ENCODE results near the gene DGKB. TPM values are rescaled to one million over a fixed set of nuclear protein-coding genes. Genes with fewer than 3 reads are reported as not detected.

Gene DGKB
- polyA plus RNA-seq, 1 of the 3 experiments (the other 2 are of a cell fraction): 2.1 TPM

- Histone ChIP-seq H3F3A (replicated peaks; ENCODE audit: insufficient read depth) (no peaks in the 10 kb centered on the region), H4K20me1 (ENCODE audit: insufficient read depth) (no peaks in the 10 kb centered on the region), H3K36me3 (replicated peaks in 1 of 2; ENCODE audit: control insufficient read depth in 1 of 2, insufficient read depth in 2 of 2, low read length in 1 of 2) (no peaks in the 10 kb centered on the region), H3K9me3 (no peaks in the 10 kb centered on the region), H3K9ac (no peak overlapping the region), H3K9me2 (no peaks in the 10 kb centered on the region), H3K27me3 (ENCODE audit: insufficient read depth) (no peaks in the 10 kb centered on the region), H3K4me2 (no peak overlapping the region), H3K4me1 (ENCODE audit: control insufficient read depth in 1 of 2, insufficient read depth in 2 of 2, low read depth in 1 of 2, low read length in 1 of 2) (no peaks in the 10 kb centered on the region), H3K4me3 (ENCODE audit: low read depth in 2 of 2, low read length in 1 of 2) (no peak overlapping the region), H2AFZ (ENCODE audit: low read depth) (no peak overlapping the region), H3K79me2 (ENCODE audit: insufficient read depth) (no peaks in the 10 kb centered on the region), H3K27ac (ENCODE audit: low read depth in 2 of 2, low read length in 1 of 2) (no peak overlapping the region)
- no peak for DNase-seq
- POLR2A ChIA-PET: no interaction called here
- 87% methylated on average over 2 of the region's 2 CpGs for WGBS (ENCODE audit: low lambda C conversion rate)
- CTCF ChIA-PET: no interaction called here
- no peak for TF ChIP-seq USF1 (IDR thresholded peaks at IDR 0.05; ENCODE audit: borderline replicate concordance, low read depth)
- no peak for TF ChIP-seq PBX3 (IDR thresholded peaks at IDR 0.05)
- no peak for TF ChIP-seq POLR2AphosphoS5 (IDR thresholded peaks at IDR 0.05; ENCODE audit: low read depth, low read length)
- TF ChIP-seq EP300 (IDR thresholded peaks at IDR 0.05; ENCODE audit: borderline replicate concordance in 1 of 2, low read depth in 1 of 2, low read length in 1 of 2): no peak
- no peak for TF ChIP-seq NRF1 (IDR thresholded peaks at IDR 0.05; ENCODE audit: low read depth, low read length)
- no peak for TF ChIP-seq GABPA (IDR thresholded peaks at IDR 0.05; ENCODE audit: low read depth)
- TF ChIP-seq RXRA (IDR thresholded peaks at IDR 0.05; ENCODE audit: borderline replicate concordance, low read depth): no peak
- no peak for TF ChIP-seq NFIC (IDR thresholded peaks at IDR 0.05; ENCODE audit: borderline replicate concordance)
- no peak for TF ChIP-seq IRF3 (IDR thresholded peaks at IDR 0.05; ENCODE audit: low read depth, low read length)
- no peak for TF ChIP-seq SMC3 (IDR thresholded peaks at IDR 0.05; ENCODE audit: low read depth, low read length)
- no peak for TF ChIP-seq USF2 (IDR thresholded peaks at IDR 0.05; ENCODE audit: borderline replicate concordance, low read depth, low read length)
- TF ChIP-seq TCF12 (IDR thresholded peaks at IDR 0.05): no peak
Measured at GRCh38 chr7:14793151-14793550, 109.4 kb downstream of the DGKB start.

- H3K4me3 ChIP-seq (ENCODE audit: low read depth in 2 of 2, low read length in 1 of 2): no peak overlapping the region
- WGBS (ENCODE audit: low lambda C conversion rate): 83% methylated on average over 3 of the region's 3 CpGs
- no peak overlapping the region for H3K4me2 ChIP-seq
- H3K9ac ChIP-seq: no peak overlapping the region
- H2AFZ ChIP-seq (ENCODE audit: low read depth): no peak overlapping the region
- no peaks in the 10 kb centered on the region for H3K27me3 ChIP-seq (ENCODE audit: insufficient read depth)
- H3K9me3 ChIP-seq: peaks cover 4% of the 10 kb centered on the region; the same call in 1 of the 2 replicates
- peaks cover 0 to 5% of the 10 kb centered on the region in 2 experiments; a peak in 1 of 4 replicates for H3K4me1 ChIP-seq (ENCODE audit: control insufficient read depth in 1 of 2, insufficient read depth in 2 of 2, low read depth in 1 of 2, low read length in 1 of 2)
- POLR2A ChIA-PET: no interaction called here
- no peak for DNase-seq
- H3K36me3 ChIP-seq (replicated peaks in 1 of 2; ENCODE audit: control insufficient read depth in 1 of 2, insufficient read depth in 2 of 2, low read length in 1 of 2): no peaks in the 10 kb centered on the region
- H3K27ac ChIP-seq (ENCODE audit: low read depth in 2 of 2, low read length in 1 of 2): no peak overlapping the region
- no peaks in the 10 kb centered on the region for H3F3A ChIP-seq (replicated peaks; ENCODE audit: insufficient read depth)
- no peaks in the 10 kb centered on the region for H3K79me2 ChIP-seq (ENCODE audit: insufficient read depth)
- CTCF ChIA-PET: interaction anchor here (0.6 to 1.6 kb wide), 3 partner anchors 67 to 1218 kb away, joined by 3 read pairs; no protein-coding TSS in a partner anchor
- no peaks in the 10 kb centered on the region for H4K20me1 ChIP-seq (ENCODE audit: insufficient read depth)
- H3K9me2 ChIP-seq: no peaks in the 10 kb centered on the region
- no peak for TF ChIP-seq SIN3A (IDR thresholded peaks at IDR 0.05; ENCODE audit: borderline replicate concordance, low read depth, low read length)
- TF ChIP-seq USF2 (IDR thresholded peaks at IDR 0.05; ENCODE audit: borderline replicate concordance, low read depth, low read length): no peak
- no peak for TF ChIP-seq TAF1 (IDR thresholded peaks at IDR 0.05; ENCODE audit: borderline replicate concordance, low read depth, low read length)
- TF ChIP-seq MXI1 (IDR thresholded peaks at IDR 0.05; ENCODE audit: low read depth, low read length): no peak
- TF ChIP-seq ZBTB33 (IDR thresholded peaks at IDR 0.05; ENCODE audit: borderline replicate concordance, low read depth): no peak
- TF ChIP-seq MAX (IDR thresholded peaks at IDR 0.05; ENCODE audit: low read depth): no peak
- TF ChIP-seq USF1 (IDR thresholded peaks at IDR 0.05; ENCODE audit: borderline replicate concordance, low read depth): no peak
- TF ChIP-seq RCOR1 (IDR thresholded peaks at IDR 0.05; ENCODE audit: low read length): no peak
- TF ChIP-seq FOXJ3 (CRISPR knock-in tag; IDR thresholded peaks at IDR 0.05): no peak
- no peak for TF ChIP-seq RAD21 (IDR thresholded peaks at IDR 0.05; ENCODE audit: low read length)
Measured at GRCh38 chr7:14787551-14787950, 115.0 kb downstream of the DGKB start.

Measured in SK-N-SH (cell line).